HFFc6 (cell line): ENCODE data around the gene FGF1. TPM values are rescaled to one million over a fixed set of nuclear protein-coding genes. Genes with fewer than 3 reads are reported as not detected.

Source experiments
- DNase-seq: peaks from one replicate; pipeline ENCODE4 v3.0.0-alpha.2; 2018
- H3K27ac Mint-ChIP-seq: 2 replicates; pipeline ENCODE4 v1.8.0; 2020; ENCODE audit warnings: mild to moderate bottlenecking, mixed read lengths
- H3K27me3 Mint-ChIP-seq: 2 replicates; pipeline ENCODE4 v1.8.0; 2021; ENCODE audit warnings: mild to moderate bottlenecking, moderate library complexity, mixed read lengths; ENCODE audit not compliant: insufficient read depth
- H3K36me3 Mint-ChIP-seq: 2 replicates; pipeline ENCODE4 v1.8.0; 2021; ENCODE audit warnings: low read depth, mixed read lengths
- H3K4me1 Mint-ChIP-seq: 2 replicates; pipeline ENCODE4 v1.8.0; 2020; ENCODE audit warnings: low read depth, mixed read lengths
- H3K4me3 Mint-ChIP-seq: 2 replicates; pipeline ENCODE4 v1.8.0; 2020; ENCODE audit warnings: mild to moderate bottlenecking, moderate library complexity, mixed read lengths
- H3K9me3 Mint-ChIP-seq: 2 replicates; pipeline ENCODE4 v1.8.0; 2020; ENCODE audit warnings: mild to moderate bottlenecking, mixed read lengths
- total RNA-seq, 6 experiments: library from RNA; stranded (reverse); fragmentation: NEBNext Ultra II Directional; extraction: Animal tissue kit (Norgen Biotek cat#: 25700); gene quantifications; 2 replicates in 1 of 6; 3 replicates in 5 of 6; pipeline ENCODE4 v1.2.3, GENCODE V29; 2021
- TF ChIP-seq, protein P1 (sequence below): fragments of 200-600 bp; sonication (generic); IDR thresholded peaks from 2 replicates; pipeline ENCODE4 v1.5.0; 2021; ENCODE audit warnings: antibody characterized with exemption, mild to moderate bottlenecking

Gene FGF1
- total RNA-seq, 6 experiments from 2014 or later: 34.2 to 42.4 (median 37.2) TPM

DNA sequence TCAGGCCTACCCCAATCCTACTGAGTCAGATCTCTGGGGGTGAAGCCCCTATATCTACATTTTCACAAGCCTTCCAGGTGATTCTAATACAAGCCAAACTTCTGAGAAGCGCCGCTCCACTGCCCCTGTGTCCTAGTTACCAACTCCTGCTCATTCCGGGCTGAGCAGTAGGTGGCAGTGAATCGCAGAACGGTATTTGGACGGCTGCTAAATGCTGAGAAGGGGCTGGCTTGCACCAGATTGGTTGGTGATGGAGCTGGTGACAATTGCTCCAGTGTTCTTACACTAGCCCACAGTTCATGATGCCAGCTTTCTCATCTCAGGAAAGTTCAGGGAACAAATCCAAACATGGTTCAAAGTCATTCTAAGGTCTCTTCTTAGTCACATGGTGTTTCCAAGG lies 31.1 kb upstream of the FGF1 start:
- Mint-ChIP-seq H3K9me3 (no peaks in the 10 kb centered on the region), H3K4me3 (no peak overlapping the region), H3K36me3 (no peaks in the 10 kb centered on the region), H3K27me3 (no peaks in the 10 kb centered on the region), H3K4me1 (peaks cover 47% of the 10 kb centered on the region), H3K27ac (no peak overlapping the region)
- TF ChIP-seq, protein P1, sequence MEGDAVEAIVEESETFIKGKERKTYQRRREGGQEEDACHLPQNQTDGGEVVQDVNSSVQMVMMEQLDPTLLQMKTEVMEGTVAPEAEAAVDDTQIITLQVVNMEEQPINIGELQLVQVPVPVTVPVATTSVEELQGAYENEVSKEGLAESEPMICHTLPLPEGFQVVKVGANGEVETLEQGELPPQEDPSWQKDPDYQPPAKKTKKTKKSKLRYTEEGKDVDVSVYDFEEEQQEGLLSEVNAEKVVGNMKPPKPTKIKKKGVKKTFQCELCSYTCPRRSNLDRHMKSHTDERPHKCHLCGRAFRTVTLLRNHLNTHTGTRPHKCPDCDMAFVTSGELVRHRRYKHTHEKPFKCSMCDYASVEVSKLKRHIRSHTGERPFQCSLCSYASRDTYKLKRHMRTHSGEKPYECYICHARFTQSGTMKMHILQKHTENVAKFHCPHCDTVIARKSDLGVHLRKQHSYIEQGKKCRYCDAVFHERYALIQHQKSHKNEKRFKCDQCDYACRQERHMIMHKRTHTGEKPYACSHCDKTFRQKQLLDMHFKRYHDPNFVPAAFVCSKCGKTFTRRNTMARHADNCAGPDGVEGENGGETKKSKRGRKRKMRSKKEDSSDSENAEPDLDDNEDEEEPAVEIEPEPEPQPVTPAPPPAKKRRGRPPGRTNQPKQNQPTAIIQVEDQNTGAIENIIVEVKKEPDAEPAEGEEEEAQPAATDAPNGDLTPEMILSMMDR: no peak
- peak; percentile 39 for DNase-seq

DNA sequence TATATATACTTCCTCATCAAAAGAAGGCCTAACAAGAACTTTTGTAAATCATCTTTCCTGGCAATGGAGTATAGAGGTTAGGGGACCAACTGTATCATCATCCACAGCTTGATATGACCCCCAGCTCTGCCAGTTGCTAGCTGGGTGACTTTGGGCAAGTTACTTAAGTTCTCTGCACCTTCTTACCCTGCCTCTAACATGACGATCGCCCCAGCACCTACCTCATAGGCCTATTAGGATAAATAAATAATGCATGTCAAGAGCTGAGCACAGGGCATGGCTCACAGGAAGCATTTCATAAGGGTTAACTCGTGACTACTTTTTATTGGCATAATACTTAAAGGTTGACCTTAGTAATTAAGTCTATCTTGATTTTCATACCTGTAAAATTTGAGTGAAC lies 29.4 kb upstream of the FGF1 start:
- TF ChIP-seq, protein P1: no peak
- H3K4me1 Mint-ChIP-seq: peaks cover 45% of the 10 kb centered on the region
- no peaks in the 10 kb centered on the region for H3K36me3 Mint-ChIP-seq
- no peak for DNase-seq
- H3K27me3 Mint-ChIP-seq: no peaks in the 10 kb centered on the region
- H3K4me3 Mint-ChIP-seq: no peak overlapping the region
- no peaks in the 10 kb centered on the region for H3K9me3 Mint-ChIP-seq
- no peak overlapping the region for H3K27ac Mint-ChIP-seq

DNA sequence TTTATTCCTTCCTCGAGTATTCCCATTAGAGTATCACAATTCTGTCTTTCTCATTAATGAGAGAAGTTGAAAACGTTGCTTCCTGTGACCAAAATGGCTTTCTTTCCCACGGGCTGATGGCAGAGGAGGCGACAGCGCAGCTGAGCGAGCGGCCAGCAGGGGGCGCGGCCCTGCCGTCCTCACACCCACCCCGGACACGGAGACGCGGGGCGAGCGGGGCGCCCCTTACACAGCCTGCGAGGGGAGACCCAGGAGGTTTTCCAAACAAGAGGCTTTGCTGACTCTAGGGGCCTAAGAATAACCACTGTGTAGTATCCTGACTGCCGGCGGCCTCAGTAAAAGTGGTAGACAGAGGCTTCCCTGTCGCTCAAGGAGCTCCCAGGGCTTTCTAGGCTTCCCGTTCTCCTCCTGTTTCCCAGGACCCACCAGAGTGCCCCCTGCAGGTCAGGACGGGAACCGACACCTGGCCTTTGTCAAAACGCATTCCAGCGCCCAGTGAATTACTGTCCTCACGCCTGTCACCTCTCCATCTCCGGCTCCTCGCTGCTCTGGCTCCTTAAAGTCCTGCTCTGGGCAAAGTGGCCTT lies 27.3 kb upstream of the FGF1 start:
- peak overlapping the region; percentile 77 for H3K27ac Mint-ChIP-seq
- H3K27me3 Mint-ChIP-seq: peaks cover 2% of the 10 kb centered on the region; the same call in 1 of the 2 replicates
- H3K9me3 Mint-ChIP-seq: no peaks in the 10 kb centered on the region
- peak overlapping the region; percentile 83 for H3K4me3 Mint-ChIP-seq
- DNase-seq: peak; percentile 78
- TF ChIP-seq, protein P1: peak; percentile 99
- no peaks in the 10 kb centered on the region for H3K36me3 Mint-ChIP-seq
- H3K4me1 Mint-ChIP-seq: peaks cover 29% of the 10 kb centered on the region

GRCh38 chr5:142703153-142703552 lies 17.3 kb upstream of the FGF1 start:
- H3K4me3 Mint-ChIP-seq: no peak overlapping the region
- H3K27me3 Mint-ChIP-seq: peaks cover 2% of the 10 kb centered on the region

GRCh38 chr5:142701673-142702311 lies 15.9 kb upstream of the FGF1 start:
- Mint-ChIP-seq H3K27ac (no peak overlapping the region), H3K36me3 (no peaks in the 10 kb centered on the region), H3K27me3 (peaks cover 2% of the 10 kb centered on the region), H3K4me3 (no peak overlapping the region), H3K9me3 (no peaks in the 10 kb centered on the region), H3K4me1 (peaks cover 27% of the 10 kb centered on the region)
- no peak for DNase-seq
- TF ChIP-seq, protein P1: no peak

More at GRCh38 chr5:142703153-142703552, 17.3 kb upstream of the FGF1 start:
- DNase-seq: no peak
- H3K27ac Mint-ChIP-seq: no peak overlapping the region
- no peaks in the 10 kb centered on the region for H3K36me3 Mint-ChIP-seq
- TF ChIP-seq, protein P1: no peak
- peaks cover 13% of the 10 kb centered on the region for H3K4me1 Mint-ChIP-seq
- H3K9me3 Mint-ChIP-seq: no peaks in the 10 kb centered on the region
